Esophagus squamous epithelium (tissue), 4 donors: ENCODE measurements around the gene HDAC3.

Experiments
- CTCF ChIP-seq, 6 experiments: fragments of 450-650 bp in 4 of 6; fragments of 200-600 bp in 2 of 6; sonication (generic) in 2 of 6; IDR thresholded peaks; one replicate each; pipeline ENCODE4 v1.5.1; 2016 to 2019; ENCODE audit warnings: antibody characterized with exemption in 6 of 6, mild to moderate bottlenecking in 4 of 6, moderate library complexity in 4 of 6
- POLR2A ChIP-seq, 4 donors: fragments of 450-650 bp; IDR thresholded peaks; one replicate each; pipeline ENCODE4 v1.6.1; 2017; ENCODE audit warnings: antibody characterized with exemption in 4 of 4, mild to moderate bottlenecking in 4 of 4, moderate library complexity in 3 of 4

- TF ChIP-seq CTCF (IDR thresholded peaks at IDR 0.05), result no peak
- TF ChIP-seq POLR2A (IDR thresholded peaks at IDR 0.05), result no peak
These were observed 2.1 kb upstream of the HDAC3 start for GRCh38 chr5:141638771-141639170.
